ENCODE data around the gene CRABP2. TPM values are rescaled to one million over a fixed set of nuclear protein-coding genes. Genes with fewer than 3 reads are reported as not detected.

CRABP2 gene
- total RNA-seq, 1 donor from 2014 or later: 2.4 TPM

DNA sequence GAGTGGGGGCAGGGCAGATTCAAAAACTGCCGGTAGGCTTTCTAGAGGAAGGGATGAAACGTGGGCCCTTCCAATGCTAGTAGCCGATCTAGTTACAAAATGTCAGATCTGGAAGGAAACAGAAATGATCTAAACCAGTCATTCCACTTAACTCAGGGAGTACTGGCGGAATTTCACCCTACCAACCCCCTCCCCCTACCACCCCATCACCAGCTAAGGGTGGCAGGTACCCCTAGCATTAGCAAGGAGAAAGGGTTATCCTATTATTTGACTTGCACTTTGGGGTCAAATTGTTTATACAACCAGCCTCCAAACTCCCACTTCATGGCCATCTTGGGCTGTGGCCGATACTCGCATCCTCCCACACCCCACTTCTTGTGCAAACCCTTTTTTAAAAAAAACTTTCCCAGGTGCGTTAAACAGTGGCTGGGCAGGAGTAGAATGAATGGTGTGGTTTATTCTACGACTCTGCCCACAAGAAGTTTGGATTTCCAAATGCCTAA, 36.1 kb upstream of the CRABP2 start:
- no peak for DNase-seq
- Mint-ChIP-seq H3K27ac (ENCODE audit: unreplicated experiment) (peak overlapping the region; percentile 89), H3K4me1 (ENCODE audit: low read depth, unreplicated experiment) (peaks cover 17% of the 10 kb centered on the region), H3K27me3 (ENCODE audit: unreplicated experiment) (peaks cover 8% of the 10 kb centered on the region), H3K36me3 (ENCODE audit: unreplicated experiment) (no peaks in the 10 kb centered on the region), H3K4me3 (ENCODE audit: unreplicated experiment) (peak overlapping the region; percentile 89), H3K9me3 (ENCODE audit: unreplicated experiment) (peaks cover 9% of the 10 kb centered on the region)
- TF ChIP-seq, protein P1, sequence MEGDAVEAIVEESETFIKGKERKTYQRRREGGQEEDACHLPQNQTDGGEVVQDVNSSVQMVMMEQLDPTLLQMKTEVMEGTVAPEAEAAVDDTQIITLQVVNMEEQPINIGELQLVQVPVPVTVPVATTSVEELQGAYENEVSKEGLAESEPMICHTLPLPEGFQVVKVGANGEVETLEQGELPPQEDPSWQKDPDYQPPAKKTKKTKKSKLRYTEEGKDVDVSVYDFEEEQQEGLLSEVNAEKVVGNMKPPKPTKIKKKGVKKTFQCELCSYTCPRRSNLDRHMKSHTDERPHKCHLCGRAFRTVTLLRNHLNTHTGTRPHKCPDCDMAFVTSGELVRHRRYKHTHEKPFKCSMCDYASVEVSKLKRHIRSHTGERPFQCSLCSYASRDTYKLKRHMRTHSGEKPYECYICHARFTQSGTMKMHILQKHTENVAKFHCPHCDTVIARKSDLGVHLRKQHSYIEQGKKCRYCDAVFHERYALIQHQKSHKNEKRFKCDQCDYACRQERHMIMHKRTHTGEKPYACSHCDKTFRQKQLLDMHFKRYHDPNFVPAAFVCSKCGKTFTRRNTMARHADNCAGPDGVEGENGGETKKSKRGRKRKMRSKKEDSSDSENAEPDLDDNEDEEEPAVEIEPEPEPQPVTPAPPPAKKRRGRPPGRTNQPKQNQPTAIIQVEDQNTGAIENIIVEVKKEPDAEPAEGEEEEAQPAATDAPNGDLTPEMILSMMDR (IDR thresholded peaks at IDR 0.05; ENCODE audit: partially characterized antibody, unreplicated experiment): no peak

DNA sequence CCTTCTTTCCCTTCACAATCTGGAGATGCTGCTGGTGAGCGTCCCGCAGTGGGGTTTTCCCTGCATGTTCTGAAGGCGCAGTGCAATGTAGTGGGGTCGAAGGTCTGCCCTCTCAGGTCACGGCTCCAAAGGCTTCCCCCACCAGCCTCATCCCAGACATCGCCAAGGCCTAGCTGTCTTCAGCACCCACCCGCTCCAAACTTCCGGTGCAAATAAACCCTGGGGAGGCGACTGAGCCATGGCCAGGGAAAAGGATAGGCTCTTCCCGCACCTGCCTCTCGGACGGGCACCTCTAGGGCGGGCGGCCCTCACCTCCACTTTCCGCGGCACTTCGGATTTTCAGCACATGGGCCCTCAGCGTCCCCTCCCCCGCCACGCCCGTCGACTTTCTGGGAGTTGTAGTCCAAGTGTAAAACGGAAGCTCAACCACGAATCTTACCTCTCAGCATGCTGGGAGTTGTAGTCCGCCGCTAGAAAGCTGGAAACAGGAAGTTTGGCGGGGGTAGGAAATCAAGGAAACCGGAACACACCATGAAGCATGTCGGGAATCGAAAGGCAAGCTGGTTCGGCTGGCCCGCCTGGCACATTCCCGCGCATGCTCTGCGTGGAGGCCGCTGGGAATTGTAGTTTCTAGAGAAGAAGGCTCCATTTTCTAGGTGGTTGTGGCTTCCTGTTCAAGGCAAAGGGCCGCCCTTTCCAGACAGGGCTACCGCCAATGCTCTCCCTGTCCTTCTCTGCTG, 35.5 kb upstream of the CRABP2 start, which contains the start of gene MRPL24:
TSS of gene MRPL24 (minus strand) at position 348 of the 740 bp plus-strand sequence. CDS start 2,384 bp downstream, outside the sequence.
- Mint-ChIP-seq H3K27me3 (ENCODE audit: unreplicated experiment) (peaks cover 8% of the 10 kb centered on the region), H3K4me3 (ENCODE audit: unreplicated experiment) (peak within 1 kb of the TSS; percentile 89), H3K36me3 (ENCODE audit: unreplicated experiment) (no peaks in the 10 kb centered on the region), H3K27ac (ENCODE audit: unreplicated experiment) (peak within 1 kb of the TSS; percentile 89), H3K4me1 (ENCODE audit: low read depth, unreplicated experiment) (peaks cover 11% of the 10 kb centered on the region), H3K9me3 (ENCODE audit: unreplicated experiment) (peaks cover 6% of the 10 kb centered on the region)
- DNase-seq: peak; percentile 95
- TF ChIP-seq, protein P1 (IDR thresholded peaks at IDR 0.05; ENCODE audit: partially characterized antibody, unreplicated experiment): no peak

DNA sequence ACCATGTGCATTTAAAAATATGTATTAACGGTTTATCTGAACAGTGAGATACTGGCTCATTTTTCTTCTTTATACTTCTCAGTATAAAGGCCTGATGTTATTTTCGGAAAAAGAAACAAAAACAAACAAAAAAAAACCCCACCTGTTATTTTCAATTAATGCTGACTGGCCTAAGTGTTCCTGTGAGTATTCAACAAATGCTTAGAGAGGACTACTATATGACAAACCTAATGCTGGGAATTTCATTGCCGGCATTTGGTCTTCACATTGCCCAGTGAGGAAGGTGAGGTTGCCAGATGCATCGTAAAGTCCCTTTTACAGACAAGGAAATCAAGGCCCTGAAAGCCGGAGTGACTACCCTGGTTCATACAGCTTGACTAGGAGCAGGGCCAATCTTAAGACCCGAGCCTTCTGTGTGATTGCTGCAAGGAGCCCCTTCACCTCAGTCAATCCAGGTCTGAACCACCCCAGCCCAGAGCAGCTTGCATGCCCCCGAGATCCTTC, 34.9 kb upstream of the CRABP2 start:
- Mint-ChIP-seq H3K9me3 (ENCODE audit: unreplicated experiment) (peaks cover 2% of the 10 kb centered on the region), H3K36me3 (ENCODE audit: unreplicated experiment) (no peaks in the 10 kb centered on the region), H3K27me3 (ENCODE audit: unreplicated experiment) (peaks cover 5% of the 10 kb centered on the region), H3K4me1 (ENCODE audit: low read depth, unreplicated experiment) (peaks cover 6% of the 10 kb centered on the region), H3K4me3 (ENCODE audit: unreplicated experiment) (peak overlapping the region; percentile 89), H3K27ac (ENCODE audit: unreplicated experiment) (peak overlapping the region; percentile 89)
- DNase-seq: no peak
- TF ChIP-seq, protein P1 (IDR thresholded peaks at IDR 0.05; ENCODE audit: partially characterized antibody, unreplicated experiment): no peak

DNA sequence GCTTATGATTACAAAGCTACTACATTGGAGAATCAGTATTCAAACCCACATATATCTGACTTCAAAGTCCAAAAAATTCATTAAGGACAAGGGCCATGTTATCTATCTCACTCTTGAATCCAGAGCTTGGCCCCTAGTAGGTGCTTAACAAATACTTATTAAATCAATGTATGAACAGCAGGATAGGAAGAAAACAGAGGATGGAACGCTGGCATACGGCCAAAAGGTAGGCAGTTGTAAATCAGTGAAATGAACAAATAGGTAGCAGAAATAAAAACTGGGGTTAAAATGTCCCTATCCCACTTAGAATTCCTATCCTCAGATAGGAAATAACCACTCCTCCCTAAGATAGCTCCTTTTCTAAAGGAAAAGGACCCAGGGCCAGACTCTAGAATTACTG, 33.5 kb upstream of the CRABP2 start:
- no peak for DNase-seq
- TF ChIP-seq, protein P1 (IDR thresholded peaks at IDR 0.05; ENCODE audit: partially characterized antibody, unreplicated experiment): no peak
- peak overlapping the region; percentile 9 for H3K4me3 Mint-ChIP-seq (ENCODE audit: unreplicated experiment)
- peaks cover 6% of the 10 kb centered on the region for H3K4me1 Mint-ChIP-seq (ENCODE audit: low read depth, unreplicated experiment)
- no peak overlapping the region for H3K27ac Mint-ChIP-seq (ENCODE audit: unreplicated experiment)
- H3K27me3 Mint-ChIP-seq (ENCODE audit: unreplicated experiment): peaks cover 3% of the 10 kb centered on the region
- no peaks in the 10 kb centered on the region for H3K36me3 Mint-ChIP-seq (ENCODE audit: unreplicated experiment)
- H3K9me3 Mint-ChIP-seq (ENCODE audit: unreplicated experiment): peaks cover 2% of the 10 kb centered on the region

DNA sequence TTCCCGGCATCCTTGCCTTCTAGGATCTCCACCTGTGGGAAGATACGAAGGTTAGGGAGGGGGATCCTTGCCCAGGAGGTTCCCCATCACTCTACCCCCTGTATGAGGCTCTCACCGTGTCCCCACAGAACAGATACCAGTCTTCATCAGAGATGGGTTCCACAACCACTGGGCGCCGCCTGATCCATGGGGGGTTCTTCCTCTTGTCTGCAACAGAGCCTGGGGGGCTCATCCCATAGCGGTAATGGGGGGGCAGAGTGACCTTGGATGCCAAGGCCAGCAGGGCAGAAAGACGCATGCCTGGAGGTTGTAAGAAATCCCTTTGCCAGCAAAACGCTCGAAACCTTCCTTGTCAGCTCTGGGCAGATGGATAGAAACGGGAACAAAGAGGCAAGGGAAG, 33.0 kb upstream of the CRABP2 start:
- TF ChIP-seq, protein P1 (IDR thresholded peaks at IDR 0.05; ENCODE audit: partially characterized antibody, unreplicated experiment): no peak
- H3K27ac Mint-ChIP-seq (ENCODE audit: unreplicated experiment): no peak overlapping the region
- peaks cover 2% of the 10 kb centered on the region for H3K9me3 Mint-ChIP-seq (ENCODE audit: unreplicated experiment)
- peaks cover 3% of the 10 kb centered on the region for H3K27me3 Mint-ChIP-seq (ENCODE audit: unreplicated experiment)
- DNase-seq: no peak
- no peak overlapping the region for H3K4me3 Mint-ChIP-seq (ENCODE audit: unreplicated experiment)
- no peaks in the 10 kb centered on the region for H3K36me3 Mint-ChIP-seq (ENCODE audit: unreplicated experiment)
- H3K4me1 Mint-ChIP-seq (ENCODE audit: low read depth, unreplicated experiment): peaks cover 6% of the 10 kb centered on the region

Data from glutamatergic neuron (in vitro differentiated cells).